Neural crest cell (in vitro differentiated cells): ENCODE measurements around the gene GALNT17. TPM values are rescaled to one million over a fixed set of nuclear protein-coding genes. Genes with fewer than 3 reads are reported as not detected.

Experiments used
- DNase-seq: peaks from one replicate; pipeline ENCODE4 v3.0.0; 2021; ENCODE audit warnings: low read depth, mixed read lengths, low spot score
- H3K27ac Mint-ChIP-seq: one replicate; pipeline ENCODE4 v1.8.0; 2021; ENCODE audit warnings: mild to moderate bottlenecking, mixed read lengths; ENCODE audit not compliant: unreplicated experiment
- H3K27me3 Mint-ChIP-seq: 2 replicates; pipeline ENCODE4 v1.8.0; 2021; ENCODE audit warnings: low read depth, mild to moderate bottlenecking, mixed read lengths
- H3K36me3 Mint-ChIP-seq: 2 replicates; pipeline ENCODE4 v1.8.0; 2021; ENCODE audit warnings: low read depth, mild to moderate bottlenecking, mixed read lengths
- H3K4me1 Mint-ChIP-seq: 2 replicates; pipeline ENCODE4 v1.8.0; 2021; ENCODE audit warnings: mixed read lengths
- H3K4me3 Mint-ChIP-seq: one replicate; pipeline ENCODE4 v1.8.0; 2021; ENCODE audit warnings: mild to moderate bottlenecking, mixed read lengths
- H3K9me3 Mint-ChIP-seq: 2 replicates; pipeline ENCODE4 v1.8.0; 2021; ENCODE audit warnings: mixed read lengths
- CTCF ChIP-seq: fragments of 200-600 bp; sonication (generic); conservative IDR thresholded peaks from 2 replicates; pipeline ENCODE4 v1.5.0; 2021; ENCODE audit warnings: antibody characterized with exemption, mild to moderate bottlenecking
- total RNA-seq: library from RNA; stranded (reverse); gene quantifications from 2 replicates; pipeline ENCODE4 v1.2.1, GENCODE V29; 2021

GALNT17 gene
- total RNA-seq, 1 donor from 2014 or later = 11.0 TPM

- Mint-ChIP-seq H3K27me3 (no peaks in the 10 kb centered on the region), H3K4me1 (peaks cover 7% of the 10 kb centered on the region), H3K9me3 (peaks cover 15% of the 10 kb centered on the region), H3K27ac (no peak overlapping the region), H3K36me3 (no peaks in the 10 kb centered on the region), H3K4me3 (no peak overlapping the region)
- DNase-seq = no peak
- no peak for TF ChIP-seq CTCF
Measured at GRCh38 chr7:71665716-71666115, 533.8 kb downstream of the GALNT17 start.

GRCh38 chr7:71668572-71668971 lies 536.6 kb downstream of the GALNT17 start:
- H3K4me1 Mint-ChIP-seq = no peaks in the 10 kb centered on the region
- H3K27me3 Mint-ChIP-seq = no peaks in the 10 kb centered on the region
- no peak for DNase-seq
- no peak overlapping the region for H3K4me3 Mint-ChIP-seq
- H3K36me3 Mint-ChIP-seq = no peaks in the 10 kb centered on the region
- TF ChIP-seq CTCF = no peak
- peak overlapping the region; percentile 51 for H3K27ac Mint-ChIP-seq
- peaks cover 3% of the 10 kb centered on the region for H3K9me3 Mint-ChIP-seq

- Mint-ChIP-seq H3K4me3 (no peak overlapping the region), H3K9me3 (no peaks in the 10 kb centered on the region), H3K36me3 (peaks cover 5% of the 10 kb centered on the region), H3K27ac (no peak overlapping the region), H3K27me3 (no peaks in the 10 kb centered on the region), H3K4me1 (peaks cover 4% of the 10 kb centered on the region)
- TF ChIP-seq CTCF = no peak
- DNase-seq = no peak
Measured at GRCh38 chr7:71679480-71679879, 547.5 kb downstream of the GALNT17 start.

- H3K4me1 Mint-ChIP-seq = peaks cover 4% of the 10 kb centered on the region
- H3K36me3 Mint-ChIP-seq = no peaks in the 10 kb centered on the region
- H3K9me3 Mint-ChIP-seq = no peaks in the 10 kb centered on the region
- no peak for TF ChIP-seq CTCF
- no peaks in the 10 kb centered on the region for H3K27me3 Mint-ChIP-seq
- H3K27ac Mint-ChIP-seq = no peak overlapping the region
- no peak overlapping the region for H3K4me3 Mint-ChIP-seq
- DNase-seq = no peak
Measured at GRCh38 chr7:71682181-71682580, 550.2 kb downstream of the GALNT17 start.

- peaks cover 4% of the 10 kb centered on the region for H3K4me1 Mint-ChIP-seq
- TF ChIP-seq CTCF = no peak
- no peaks in the 10 kb centered on the region for H3K36me3 Mint-ChIP-seq
- no peak overlapping the region for H3K4me3 Mint-ChIP-seq
- no peaks in the 10 kb centered on the region for H3K9me3 Mint-ChIP-seq
- no peak for DNase-seq
- no peak overlapping the region for H3K27ac Mint-ChIP-seq
- H3K27me3 Mint-ChIP-seq = no peaks in the 10 kb centered on the region
Measured at GRCh38 chr7:71682841-71683781, 551.2 kb downstream of the GALNT17 start.
